ENCODE measurements around the gene CYP4F3.

Gene CYP4F3

GRCh38 chr19:15618321-15618720 lies 22.4 kb upstream of the CYP4F3 start:
- no peak overlapping the region for H3K27ac Mint-ChIP-seq
- no peaks in the 10 kb centered on the region for H3K36me3 Mint-ChIP-seq (ENCODE audit: low read depth)
- H3K4me3 Mint-ChIP-seq: no peak overlapping the region
- no peaks in the 10 kb centered on the region for H3K9me3 Mint-ChIP-seq
- no peaks in the 10 kb centered on the region for H3K4me1 Mint-ChIP-seq (ENCODE audit: low read depth)
- DNase-seq (ENCODE audit: low spot score): no peak
- no peaks in the 10 kb centered on the region for H3K27me3 Mint-ChIP-seq (ENCODE audit: low read depth)

- Mint-ChIP-seq H3K36me3 (ENCODE audit: low read depth) (no peaks in the 10 kb centered on the region), H3K4me3 (no peak overlapping the region), H3K4me1 (ENCODE audit: low read depth) (no peaks in the 10 kb centered on the region), H3K27ac (no peak overlapping the region), H3K9me3 (no peaks in the 10 kb centered on the region), H3K27me3 (ENCODE audit: low read depth) (no peaks in the 10 kb centered on the region)
- no peak for DNase-seq (ENCODE audit: low spot score)
Measured at GRCh38 chr19:15621801-15622200, 18.9 kb upstream of the CYP4F3 start.

GRCh38 chr19:15622991-15623390 lies 17.7 kb upstream of the CYP4F3 start:
- H3K4me3 Mint-ChIP-seq: no peak overlapping the region
- no peaks in the 10 kb centered on the region for H3K4me1 Mint-ChIP-seq (ENCODE audit: low read depth)
- no peaks in the 10 kb centered on the region for H3K27me3 Mint-ChIP-seq (ENCODE audit: low read depth)
- H3K9me3 Mint-ChIP-seq: no peaks in the 10 kb centered on the region
- DNase-seq (ENCODE audit: low spot score): no peak
- H3K36me3 Mint-ChIP-seq (ENCODE audit: low read depth): no peaks in the 10 kb centered on the region
- no peak overlapping the region for H3K27ac Mint-ChIP-seq

- Mint-ChIP-seq H3K27me3 (ENCODE audit: low read depth) (no peaks in the 10 kb centered on the region), H3K4me1 (ENCODE audit: low read depth) (no peaks in the 10 kb centered on the region), H3K4me3 (no peak overlapping the region), H3K9me3 (no peaks in the 10 kb centered on the region), H3K36me3 (ENCODE audit: low read depth) (no peaks in the 10 kb centered on the region), H3K27ac (no peak overlapping the region)
- no peak for DNase-seq (ENCODE audit: low spot score)
Measured at GRCh38 chr19:15623711-15624318, 16.9 kb upstream of the CYP4F3 start.

- H3K36me3 Mint-ChIP-seq (ENCODE audit: low read depth): no peaks in the 10 kb centered on the region
- DNase-seq (ENCODE audit: low spot score): no peak
- H3K9me3 Mint-ChIP-seq: no peaks in the 10 kb centered on the region
- H3K4me1 Mint-ChIP-seq (ENCODE audit: low read depth): no peaks in the 10 kb centered on the region
- no peak overlapping the region for H3K27ac Mint-ChIP-seq
- no peak overlapping the region for H3K4me3 Mint-ChIP-seq
- no peaks in the 10 kb centered on the region for H3K27me3 Mint-ChIP-seq (ENCODE audit: low read depth)
Measured at GRCh38 chr19:15628236-15629002, 12.3 kb upstream of the CYP4F3 start.

- no peaks in the 10 kb centered on the region for H3K4me1 Mint-ChIP-seq (ENCODE audit: low read depth)
- DNase-seq (ENCODE audit: low spot score): peak; percentile 73
- H3K36me3 Mint-ChIP-seq (ENCODE audit: low read depth): no peaks in the 10 kb centered on the region
- no peaks in the 10 kb centered on the region for H3K9me3 Mint-ChIP-seq
- no peak overlapping the region for H3K27ac Mint-ChIP-seq
- H3K4me3 Mint-ChIP-seq: no peak overlapping the region
- no peaks in the 10 kb centered on the region for H3K27me3 Mint-ChIP-seq (ENCODE audit: low read depth)
Measured at GRCh38 chr19:15629003-15629880, 11.5 kb upstream of the CYP4F3 start.

- Mint-ChIP-seq H3K36me3 (ENCODE audit: low read depth) (no peaks in the 10 kb centered on the region), H3K27ac (no peak overlapping the region), H3K4me3 (no peak overlapping the region), H3K9me3 (no peaks in the 10 kb centered on the region), H3K27me3 (ENCODE audit: low read depth) (no peaks in the 10 kb centered on the region), H3K4me1 (ENCODE audit: low read depth) (no peaks in the 10 kb centered on the region)
- no peak for DNase-seq (ENCODE audit: low spot score)
Measured at GRCh38 chr19:15631817-15632216, 8.9 kb upstream of the CYP4F3 start.

GRCh38 chr19:15633082-15633835 lies 7.4 kb upstream of the CYP4F3 start:
- Mint-ChIP-seq H3K27me3 (ENCODE audit: low read depth) (no peaks in the 10 kb centered on the region), H3K9me3 (no peaks in the 10 kb centered on the region)

GRCh38 chr19:15634105-15634504 lies 6.6 kb upstream of the CYP4F3 start:
- no peak for DNase-seq (ENCODE audit: low spot score)
- H3K27me3 Mint-ChIP-seq (ENCODE audit: low read depth): no peaks in the 10 kb centered on the region
- H3K36me3 Mint-ChIP-seq (ENCODE audit: low read depth): no peaks in the 10 kb centered on the region
- no peak overlapping the region for H3K27ac Mint-ChIP-seq
- no peaks in the 10 kb centered on the region for H3K9me3 Mint-ChIP-seq
- H3K4me1 Mint-ChIP-seq (ENCODE audit: low read depth): no peaks in the 10 kb centered on the region
- H3K4me3 Mint-ChIP-seq: no peak overlapping the region

More at GRCh38 chr19:15633082-15633835, 7.4 kb upstream of the CYP4F3 start:
- Mint-ChIP-seq H3K36me3 (ENCODE audit: low read depth) (no peaks in the 10 kb centered on the region), H3K4me1 (ENCODE audit: low read depth) (no peaks in the 10 kb centered on the region), H3K27ac (no peak overlapping the region), H3K4me3 (no peak overlapping the region)
- no peak for DNase-seq (ENCODE audit: low spot score)

GRCh38 chr19:15635016-15635805 lies 5.5 kb upstream of the CYP4F3 start:
- H3K36me3 Mint-ChIP-seq (ENCODE audit: low read depth): no peaks in the 10 kb centered on the region
- H3K27me3 Mint-ChIP-seq (ENCODE audit: low read depth): no peaks in the 10 kb centered on the region
- no peak overlapping the region for H3K27ac Mint-ChIP-seq
- no peaks in the 10 kb centered on the region for H3K9me3 Mint-ChIP-seq
- no peaks in the 10 kb centered on the region for H3K4me1 Mint-ChIP-seq (ENCODE audit: low read depth)
- DNase-seq (ENCODE audit: low spot score): no peak
- no peak overlapping the region for H3K4me3 Mint-ChIP-seq

- Mint-ChIP-seq H3K36me3 (ENCODE audit: low read depth) (no peaks in the 10 kb centered on the region), H3K9me3 (no peaks in the 10 kb centered on the region), H3K4me1 (ENCODE audit: low read depth) (no peaks in the 10 kb centered on the region), H3K27me3 (ENCODE audit: low read depth) (no peaks in the 10 kb centered on the region), H3K27ac (no peak overlapping the region), H3K4me3 (no peak overlapping the region)
- DNase-seq (ENCODE audit: low spot score): no peak
Measured at GRCh38 chr19:15636026-15636425, 4.7 kb upstream of the CYP4F3 start.

- H3K27me3 Mint-ChIP-seq (ENCODE audit: low read depth): no peaks in the 10 kb centered on the region
- H3K4me3 Mint-ChIP-seq: no peak overlapping the region
- H3K36me3 Mint-ChIP-seq (ENCODE audit: low read depth): no peaks in the 10 kb centered on the region
- no peaks in the 10 kb centered on the region for H3K4me1 Mint-ChIP-seq (ENCODE audit: low read depth)
- H3K27ac Mint-ChIP-seq: no peak overlapping the region
- no peaks in the 10 kb centered on the region for H3K9me3 Mint-ChIP-seq
- no peak for DNase-seq (ENCODE audit: low spot score)
Measured at GRCh38 chr19:15639596-15639995, 1.1 kb upstream of the CYP4F3 start.

Measured in T-helper 2 cell treated with Interferon-gamma antibody and Interleukin-4, amounts not matched to agents 5 μg/mL and 100 μg/mL, for 36 hours (primary cell).